GM12875 (cell line): ENCODE data around the gene TRIM8.

Source experiments
- H3K4me3 ChIP-seq: one replicate; pipeline ENCODE4 v1.5.1; 2011; ENCODE audit warnings: low read depth, low read length, control low read depth
- TF ChIP-seq, protein P1 (sequence below): IDR thresholded peaks from 2 replicates; pipeline ENCODE4 v1.5.1; 2011; ENCODE audit warnings: low read depth, mild to moderate bottlenecking, control low read depth, inconsistent platforms, low read length, moderate library complexity, borderline replicate concordance; ENCODE audit not compliant: insufficient read depth

The TRIM8 gene

DNA sequence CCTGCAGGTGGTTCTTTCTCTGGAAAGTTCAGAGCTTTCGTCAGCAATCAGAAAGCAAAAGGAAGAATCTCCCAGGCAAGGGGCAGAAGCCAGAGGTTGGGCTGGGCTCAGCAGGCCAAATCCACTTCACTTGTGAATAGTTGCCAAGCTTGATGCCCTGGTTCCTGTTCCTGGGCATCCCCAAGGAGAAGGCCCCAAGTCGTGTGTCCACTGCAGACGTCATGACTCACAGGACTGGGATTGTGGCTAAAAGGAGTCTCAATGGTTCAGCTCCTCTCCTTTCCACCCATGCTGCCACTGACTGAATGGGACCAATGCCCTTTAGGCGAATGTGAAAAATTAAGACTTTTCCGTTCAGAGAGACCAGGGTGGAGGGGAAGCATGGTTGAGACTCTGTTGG, 38.6 kb upstream of the TRIM8 start:
- TF ChIP-seq, protein P1, sequence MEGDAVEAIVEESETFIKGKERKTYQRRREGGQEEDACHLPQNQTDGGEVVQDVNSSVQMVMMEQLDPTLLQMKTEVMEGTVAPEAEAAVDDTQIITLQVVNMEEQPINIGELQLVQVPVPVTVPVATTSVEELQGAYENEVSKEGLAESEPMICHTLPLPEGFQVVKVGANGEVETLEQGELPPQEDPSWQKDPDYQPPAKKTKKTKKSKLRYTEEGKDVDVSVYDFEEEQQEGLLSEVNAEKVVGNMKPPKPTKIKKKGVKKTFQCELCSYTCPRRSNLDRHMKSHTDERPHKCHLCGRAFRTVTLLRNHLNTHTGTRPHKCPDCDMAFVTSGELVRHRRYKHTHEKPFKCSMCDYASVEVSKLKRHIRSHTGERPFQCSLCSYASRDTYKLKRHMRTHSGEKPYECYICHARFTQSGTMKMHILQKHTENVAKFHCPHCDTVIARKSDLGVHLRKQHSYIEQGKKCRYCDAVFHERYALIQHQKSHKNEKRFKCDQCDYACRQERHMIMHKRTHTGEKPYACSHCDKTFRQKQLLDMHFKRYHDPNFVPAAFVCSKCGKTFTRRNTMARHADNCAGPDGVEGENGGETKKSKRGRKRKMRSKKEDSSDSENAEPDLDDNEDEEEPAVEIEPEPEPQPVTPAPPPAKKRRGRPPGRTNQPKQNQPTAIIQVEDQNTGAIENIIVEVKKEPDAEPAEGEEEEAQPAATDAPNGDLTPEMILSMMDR: no peak
- no peak overlapping the region for H3K4me3 ChIP-seq

DNA sequence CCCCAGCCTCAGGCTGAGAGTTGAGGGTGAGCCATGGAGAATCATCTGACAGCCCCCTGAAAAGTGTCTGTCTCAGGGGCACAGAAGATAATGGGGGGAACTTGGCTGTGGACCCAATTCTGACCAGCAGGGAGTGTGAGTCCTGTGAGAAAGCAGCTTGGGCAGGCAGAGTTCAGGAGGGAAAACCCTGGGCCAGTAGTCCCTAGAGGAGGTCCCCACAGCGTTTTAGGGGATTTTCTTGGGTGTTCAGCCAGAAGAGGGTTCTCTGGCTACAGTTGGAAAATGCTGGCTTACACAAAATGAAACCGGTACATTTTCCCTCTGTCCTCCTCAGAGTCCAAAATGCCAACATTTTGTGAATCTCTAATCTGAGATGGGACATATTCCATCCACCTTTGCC, 35.8 kb upstream of the TRIM8 start:
- H3K4me3 ChIP-seq: no peak overlapping the region
- TF ChIP-seq, protein P1: peak; percentile 25; the same call in 1 of the 2 replicates

DNA sequence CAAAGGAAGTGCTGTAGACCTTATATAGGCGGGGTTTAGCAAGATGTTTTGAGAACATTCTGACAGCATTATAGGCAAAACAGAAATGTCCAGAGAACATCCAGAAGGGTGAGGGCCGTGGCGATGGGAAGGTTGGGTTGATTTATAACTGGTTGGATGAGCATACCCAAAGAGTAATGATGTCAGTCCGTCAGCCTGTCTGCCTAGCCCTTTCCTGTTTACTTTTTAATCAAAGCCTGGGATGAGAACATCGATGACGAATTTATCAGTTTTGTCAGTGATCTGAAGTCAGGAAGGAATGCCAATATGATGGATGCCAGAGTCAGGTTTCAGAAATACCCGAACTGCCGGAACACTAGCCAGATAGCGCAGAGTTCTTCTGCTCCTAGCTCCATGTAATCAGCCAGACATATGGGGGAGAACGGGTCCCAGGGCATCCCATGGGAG, 33.8 kb upstream of the TRIM8 start:
- H3K4me3 ChIP-seq: no peak overlapping the region
- TF ChIP-seq, protein P1: no peak

DNA sequence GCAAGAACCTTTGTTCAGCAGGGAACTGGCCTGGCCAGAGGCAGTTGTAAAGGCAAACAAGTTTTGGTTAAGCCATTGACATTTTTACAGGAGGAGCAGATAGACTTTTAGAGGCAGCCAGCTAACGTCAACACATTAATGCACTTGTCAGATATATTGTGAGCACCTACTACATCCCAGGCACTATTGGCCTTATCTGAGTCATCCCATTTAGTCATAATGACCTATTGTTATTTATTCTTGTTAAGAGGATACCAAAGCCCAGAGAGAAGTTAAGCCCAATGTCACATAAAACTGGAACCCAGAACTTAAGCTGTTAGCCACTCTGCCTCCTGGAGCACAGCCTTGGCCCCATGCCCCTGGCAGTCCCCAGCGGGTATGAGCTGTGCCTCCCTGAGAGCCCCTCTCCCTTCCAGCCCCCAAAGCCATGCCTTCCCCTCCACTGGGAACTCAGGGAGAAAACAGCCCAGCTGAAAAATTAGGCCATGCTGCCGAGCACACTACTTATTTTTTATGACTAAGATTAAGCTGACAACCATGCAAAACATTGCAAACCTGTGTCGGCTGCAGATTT, 32.7 kb upstream of the TRIM8 start:
- TF ChIP-seq, protein P1: no peak
- H3K4me3 ChIP-seq: no peak overlapping the region

DNA sequence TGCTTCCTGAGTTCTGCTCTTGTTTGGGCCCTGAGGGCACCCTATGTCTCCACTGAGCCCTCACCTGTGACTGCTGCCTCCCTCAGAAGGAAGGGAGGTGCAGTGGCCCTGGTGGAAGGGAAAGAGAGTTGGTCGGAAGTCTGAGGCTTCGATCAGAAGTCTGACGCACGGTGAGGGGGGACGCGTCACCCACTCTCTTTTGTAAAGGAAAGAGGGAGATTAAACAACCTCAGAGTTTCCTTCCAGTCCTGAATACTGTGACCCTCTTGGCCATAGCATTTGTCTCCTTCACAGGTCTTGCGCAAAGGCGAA, 31.4 kb upstream of the TRIM8 start:
- TF ChIP-seq, protein P1: no peak
- H3K4me3 ChIP-seq: no peak overlapping the region

DNA sequence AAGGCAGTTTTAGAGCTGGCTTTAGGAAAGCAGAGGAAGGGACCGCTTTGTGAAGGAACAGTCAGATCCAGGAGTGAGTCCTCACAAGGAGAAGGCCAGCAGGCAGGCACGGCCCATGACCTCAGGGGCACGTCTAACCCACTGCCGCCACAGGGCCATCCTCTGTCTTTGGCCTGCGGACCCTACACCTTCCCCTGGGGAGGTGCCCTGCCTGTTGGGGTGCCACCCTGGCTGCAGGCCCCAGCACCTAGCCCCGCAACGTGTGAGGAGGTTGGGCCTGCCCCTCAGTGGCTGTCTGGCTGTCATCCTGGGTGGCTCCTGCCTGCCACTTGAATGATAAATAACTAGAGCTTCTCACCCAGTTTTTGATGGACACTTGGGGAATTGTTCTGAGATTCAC, 31.0 kb upstream of the TRIM8 start:
- TF ChIP-seq, protein P1: no peak

DNA sequence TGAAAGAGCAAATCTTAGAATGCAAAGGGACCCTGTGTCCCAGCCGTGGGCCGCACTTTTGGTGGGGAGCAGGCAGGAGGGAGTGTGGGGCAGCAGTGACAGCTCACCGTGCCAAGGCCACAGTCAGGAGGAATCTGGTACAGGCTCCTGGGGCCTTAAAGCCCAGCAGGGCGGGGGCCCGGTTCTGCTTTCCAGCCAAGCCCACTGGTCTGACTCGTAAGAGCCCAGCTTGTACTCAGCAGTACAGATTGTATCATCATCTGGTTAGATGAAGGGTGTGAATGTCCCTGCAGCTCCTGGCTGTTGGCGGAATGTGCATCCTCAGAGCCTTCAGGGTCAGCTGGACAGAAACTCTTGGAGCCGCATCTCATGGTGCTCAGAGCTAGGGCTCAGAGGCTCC, 30.5 kb upstream of the TRIM8 start:
- TF ChIP-seq, protein P1: no peak
- no peak overlapping the region for H3K4me3 ChIP-seq

More for the DNA sequence above, 31.0 kb upstream of the TRIM8 start:
- H3K4me3 ChIP-seq: no peak overlapping the region
